ENCODE results near the gene CDX1. TPM values are rescaled to one million over a fixed set of nuclear protein-coding genes. Genes with fewer than 3 reads are reported as not detected.

The CDX1 gene
- total RNA-seq, 2 experiments from 2014 or later = not detected

DNA sequence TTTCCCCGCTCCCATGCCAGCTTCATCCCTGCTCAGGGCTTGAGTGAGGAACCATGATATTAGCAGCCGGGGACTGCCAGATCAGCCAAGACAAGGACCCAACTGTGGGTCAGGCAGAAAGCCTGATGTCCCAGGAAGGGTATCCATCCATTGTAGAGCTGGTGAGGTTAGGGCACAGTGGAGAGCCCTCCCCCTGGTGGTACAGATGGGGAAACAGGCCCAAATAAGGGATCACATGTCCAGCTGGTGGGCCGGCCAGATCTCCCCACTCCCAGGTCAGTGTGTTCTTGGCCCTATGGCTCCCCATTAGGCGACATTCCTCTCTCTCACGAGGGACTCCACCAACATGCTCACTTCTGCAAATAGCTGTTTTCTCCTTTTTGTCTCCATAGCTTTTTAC is 9.0 kb downstream of the CDX1 start:
- intact Hi-C loops (cut with micrococcal nuclease) = no loop called here
- DNase-seq (no peak), ATAC-seq (no peak)
- Mint-ChIP-seq H3K9me3 (no peaks in the 10 kb centered on the region), H3K27me3 (peaks cover 13% of the 10 kb centered on the region), H3K36me3 (ENCODE audit: low read depth) (no peaks in the 10 kb centered on the region), H3K4me3 (no peak overlapping the region), H3K27ac (no peak overlapping the region), H3K4me1 (ENCODE audit: low read depth) (no peaks in the 10 kb centered on the region)
- POLR2A ChIA-PET = interaction anchor here (0.8 to 1.1 kb wide), 2 partner anchors 9 to 17 kb away, joined by 3 read pairs; no protein-coding TSS in a partner anchor
- TF ChIP-seq CTCF (IDR thresholded peaks at IDR 0.05) = no peak
- CTCF ChIA-PET = interaction anchor here (0.7 to 1.7 kb wide), 4 partner anchors 14 to 43 kb away, joined by 3 to 5 read pairs (median 3); no protein-coding TSS in a partner anchor

GRCh38 chr5:150176745-150177477 is 10.3 kb downstream of the CDX1 start:
- TF ChIP-seq CTCF (IDR thresholded peaks at IDR 0.05) = no peak
- peaks cover 8% of the 10 kb centered on the region for H3K27me3 Mint-ChIP-seq
- ATAC-seq = no peak
- no peak overlapping the region for H3K27ac Mint-ChIP-seq
- DNase-seq = no peak
- CTCF ChIA-PET = interaction anchor here (1.2 kb wide), 1 partner anchor 15 kb away, joined by 3 read pairs; no protein-coding TSS in a partner anchor
- no peaks in the 10 kb centered on the region for H3K4me1 Mint-ChIP-seq (ENCODE audit: low read depth)
- no peaks in the 10 kb centered on the region for H3K36me3 Mint-ChIP-seq (ENCODE audit: low read depth)
- intact Hi-C loops (cut with micrococcal nuclease) = no loop called here
- H3K9me3 Mint-ChIP-seq = no peaks in the 10 kb centered on the region
- no peak overlapping the region for H3K4me3 Mint-ChIP-seq
- POLR2A ChIA-PET = interaction anchor here (0.8 kb wide), 1 partner anchor 90 kb away, joined by 3 read pairs; no protein-coding TSS in a partner anchor

- Mint-ChIP-seq H3K27ac (no peak overlapping the region), H3K4me1 (ENCODE audit: low read depth) (no peaks in the 10 kb centered on the region), H3K36me3 (ENCODE audit: low read depth) (no peaks in the 10 kb centered on the region), H3K27me3 (peaks cover 4% of the 10 kb centered on the region), H3K4me3 (no peak overlapping the region), H3K9me3 (no peaks in the 10 kb centered on the region)
- DNase-seq (no peak), ATAC-seq (no peak)
- no peak for TF ChIP-seq CTCF (IDR thresholded peaks at IDR 0.05)
- POLR2A ChIA-PET = interaction anchor here (0.8 kb wide), 1 partner anchor 90 kb away, joined by 3 read pairs; no protein-coding TSS in a partner anchor
- CTCF ChIA-PET = no interaction called here
- intact Hi-C loops (cut with micrococcal nuclease) = no loop called here
These were observed 11.1 kb downstream of the CDX1 start for GRCh38 chr5:150177721-150178120.

- Mint-ChIP-seq H3K4me3 (no peak overlapping the region), H3K27ac (no peak overlapping the region), H3K9me3 (no peaks in the 10 kb centered on the region), H3K27me3 (peaks cover 3% of the 10 kb centered on the region), H3K4me1 (ENCODE audit: low read depth) (no peaks in the 10 kb centered on the region), H3K36me3 (ENCODE audit: low read depth) (no peaks in the 10 kb centered on the region)
- TF ChIP-seq CTCF (IDR thresholded peaks at IDR 0.05) = no peak
- POLR2A ChIA-PET = no interaction called here
- CTCF ChIA-PET = no interaction called here
- ATAC-seq (no peak), DNase-seq (no peak)
- intact Hi-C loops (cut with micrococcal nuclease) = no loop called here
These were observed 11.7 kb downstream of the CDX1 start for GRCh38 chr5:150178262-150178661.

GRCh38 chr5:150179019-150179620 is 12.5 kb downstream of the CDX1 start:
- H3K4me3 Mint-ChIP-seq = no peak overlapping the region
- intact Hi-C loops (cut with micrococcal nuclease) = no loop called here
- H3K9me3 Mint-ChIP-seq = no peaks in the 10 kb centered on the region
- ATAC-seq (no peak), DNase-seq (no peak)
- no peak for TF ChIP-seq CTCF (IDR thresholded peaks at IDR 0.05)
- H3K27me3 Mint-ChIP-seq = peaks cover 2% of the 10 kb centered on the region
- H3K27ac Mint-ChIP-seq = no peak overlapping the region
- ChIA-PET POLR2A (interaction anchor here (0.5 kb wide), 1 partner anchor 467 kb away, joined by 3 read pairs; no protein-coding TSS in a partner anchor), CTCF (no interaction called here)
- H3K4me1 Mint-ChIP-seq (ENCODE audit: low read depth) = no peaks in the 10 kb centered on the region
- H3K36me3 Mint-ChIP-seq (ENCODE audit: low read depth) = no peaks in the 10 kb centered on the region
